HepG2 (cell line): ENCODE measurements around the gene RAB8A.

Experiments
- ARNT ChIP-seq: fragments of 450-650 bp; IDR thresholded peaks from 2 replicates; pipeline ENCODE4 v1.6.1; 2017
- ESRRA ChIP-seq: sonication (generic); formaldehyde crosslinking; IDR thresholded peaks from 2 replicates; pipeline ENCODE4 v1.5.1; 2020; ENCODE audit warnings: mild to moderate bottlenecking, low read depth, missing genetic modification reagents
- NR2F6 ChIP-seq, 2 experiments: IDR thresholded peaks; 2 replicates each; pipeline ENCODE4 v1.6.1; 2016; ENCODE audit warnings: antibody characterized with exemption in 1 of 2, mild to moderate bottlenecking in 1 of 2

DNA sequence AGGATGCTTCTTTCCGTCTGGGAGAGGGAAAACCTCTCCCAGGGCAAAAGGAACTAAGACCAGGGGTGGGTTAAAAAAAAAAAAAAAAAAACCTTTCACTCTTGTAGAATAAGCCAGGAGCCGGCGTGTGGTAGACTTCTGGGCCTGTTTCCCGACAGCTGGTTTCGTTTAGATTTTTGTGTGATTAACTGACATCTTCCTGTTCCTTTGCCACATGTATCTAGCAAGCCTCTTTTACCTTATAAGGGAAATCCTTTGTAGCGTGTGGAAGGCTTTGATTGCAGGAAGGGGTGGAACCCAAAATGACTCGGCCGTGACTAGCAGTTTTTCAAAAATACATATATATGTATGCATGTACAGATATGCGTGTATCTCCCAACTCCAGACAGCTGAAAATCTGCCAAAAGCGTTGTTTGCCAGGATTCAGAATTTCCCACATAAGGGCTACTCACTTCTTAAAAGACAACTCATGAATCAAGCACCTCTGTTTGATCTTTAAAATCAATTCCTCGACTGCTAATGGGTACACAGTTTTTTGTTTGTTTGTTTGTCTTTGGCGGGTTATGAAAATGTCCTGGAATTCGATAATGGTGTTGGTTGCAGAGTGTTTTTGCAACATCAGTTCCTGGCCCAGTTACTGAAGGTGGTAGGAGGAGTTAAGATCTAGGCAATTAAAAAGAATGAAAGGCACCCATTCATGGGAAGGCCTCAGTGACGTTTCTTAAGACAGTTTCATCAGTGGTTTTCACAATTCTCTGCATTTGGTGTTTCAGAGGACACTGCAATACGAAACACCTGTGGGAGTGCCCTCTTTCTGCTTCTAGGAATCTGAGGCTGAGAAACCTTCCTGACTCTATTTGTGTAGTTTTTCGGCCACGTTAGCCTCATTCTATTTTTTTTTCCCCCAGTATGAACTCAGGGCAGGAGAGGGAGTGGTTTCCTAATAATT lies 32.7 kb upstream of the RAB8A start:
- TF ChIP-seq NR2F6 (IDR thresholded peaks at IDR 0.05) (no peak), NR2F6 (CRISPR knock-in tag; IDR thresholded peaks at IDR 0.05) (no peak), ARNT (no peak), ESRRA (CRISPR knock-in tag) (no peak)
